GM19467 (cell line): ENCODE data around the gene TGM1.

Experiments used
- ATAC-seq: cut with Tn5 transposase; IDR thresholded peaks from one replicate; pipeline ENCODE4 v1.9.1; 2021; ENCODE audit warnings: mild to moderate bottlenecking, moderate library complexity; ENCODE audit not compliant: unreplicated experiment

Gene TGM1

DNA sequence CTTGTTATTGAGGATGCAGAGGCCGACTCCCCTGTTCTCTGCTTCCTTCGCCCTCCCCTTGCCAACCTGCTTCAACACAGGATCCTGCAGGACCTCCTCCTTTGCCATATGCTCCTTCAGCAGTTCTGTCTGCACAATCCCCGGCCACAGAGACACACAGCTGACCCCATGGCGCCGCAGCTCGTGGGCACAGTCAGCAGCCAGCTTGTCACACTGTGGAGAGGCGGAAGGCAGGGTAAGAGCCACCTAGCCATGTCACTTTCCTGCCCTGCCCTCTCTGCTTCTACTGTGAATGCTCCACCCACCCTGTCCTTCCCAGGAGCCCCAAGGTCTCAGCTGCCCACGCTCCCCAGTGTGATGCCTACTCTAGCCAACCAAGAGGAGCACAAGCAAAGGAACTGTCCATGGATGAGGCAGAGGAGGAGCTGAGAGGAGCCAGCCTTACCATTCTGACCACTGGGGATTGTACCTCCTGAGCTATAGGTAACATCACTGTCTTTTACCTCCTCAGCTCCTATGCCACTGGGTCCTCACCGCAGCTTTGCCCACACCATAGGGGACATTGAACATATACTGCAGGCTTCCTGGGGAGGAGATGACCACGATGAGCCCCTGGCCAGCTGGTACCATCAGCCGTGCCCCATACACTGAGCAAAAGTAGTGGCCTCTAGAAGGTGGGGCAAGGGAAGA lies 29.3 kb upstream of the TGM1 start:
- ATAC-seq: no peak

DNA sequence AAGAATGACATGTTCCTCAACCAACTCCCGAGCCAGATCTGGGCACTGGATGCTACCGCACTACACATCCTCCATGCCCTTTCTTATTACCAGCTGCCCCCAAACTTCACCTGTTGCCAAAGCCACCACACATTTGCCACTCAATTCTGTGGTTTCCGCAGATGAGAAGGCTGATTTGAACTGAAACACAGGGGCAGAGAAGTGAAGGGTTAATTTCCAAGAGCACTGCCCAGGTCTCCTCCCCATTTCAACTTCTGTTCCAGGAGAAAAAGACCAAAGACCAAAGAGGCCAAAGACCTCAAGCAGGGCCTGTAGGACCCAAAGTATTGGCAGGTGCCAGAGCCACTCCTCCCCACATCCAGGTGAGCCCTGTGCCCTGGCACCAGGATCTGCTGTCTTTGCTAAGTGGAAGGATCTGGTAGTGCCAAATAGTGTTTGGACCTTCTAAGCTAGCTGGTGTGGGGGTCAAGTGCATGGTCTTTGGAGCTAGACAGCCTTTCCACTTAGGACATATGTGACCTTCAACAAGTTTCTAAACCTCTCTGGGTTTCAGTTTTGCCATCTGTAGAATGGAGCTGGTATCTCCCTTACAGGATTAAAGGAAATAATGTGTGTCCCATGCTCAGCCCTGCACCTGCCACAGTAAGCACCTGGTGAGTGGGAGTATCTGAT lies 28.6 kb upstream of the TGM1 start:
- ATAC-seq: no peak

DNA sequence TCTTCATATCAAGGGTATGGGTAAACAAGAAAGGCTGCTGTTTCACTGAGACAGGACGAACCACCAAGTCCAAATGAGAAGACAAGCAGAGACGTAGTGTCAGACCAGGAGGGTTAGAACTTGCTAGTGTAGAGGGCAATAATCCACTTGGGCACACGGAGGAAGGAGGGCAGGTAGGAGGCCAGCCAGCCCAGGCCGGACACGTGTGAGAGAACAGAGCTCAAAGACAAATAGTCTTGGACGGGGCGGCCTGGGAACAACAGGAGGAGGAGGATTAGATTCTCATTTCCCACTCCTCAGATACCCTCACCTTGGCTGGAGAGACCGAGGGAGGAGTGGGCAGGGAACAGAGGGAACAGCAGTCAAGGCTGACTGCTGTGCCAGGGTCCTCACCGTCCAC lies 27.8 kb upstream of the TGM1 start:
- ATAC-seq: no peak

DNA sequence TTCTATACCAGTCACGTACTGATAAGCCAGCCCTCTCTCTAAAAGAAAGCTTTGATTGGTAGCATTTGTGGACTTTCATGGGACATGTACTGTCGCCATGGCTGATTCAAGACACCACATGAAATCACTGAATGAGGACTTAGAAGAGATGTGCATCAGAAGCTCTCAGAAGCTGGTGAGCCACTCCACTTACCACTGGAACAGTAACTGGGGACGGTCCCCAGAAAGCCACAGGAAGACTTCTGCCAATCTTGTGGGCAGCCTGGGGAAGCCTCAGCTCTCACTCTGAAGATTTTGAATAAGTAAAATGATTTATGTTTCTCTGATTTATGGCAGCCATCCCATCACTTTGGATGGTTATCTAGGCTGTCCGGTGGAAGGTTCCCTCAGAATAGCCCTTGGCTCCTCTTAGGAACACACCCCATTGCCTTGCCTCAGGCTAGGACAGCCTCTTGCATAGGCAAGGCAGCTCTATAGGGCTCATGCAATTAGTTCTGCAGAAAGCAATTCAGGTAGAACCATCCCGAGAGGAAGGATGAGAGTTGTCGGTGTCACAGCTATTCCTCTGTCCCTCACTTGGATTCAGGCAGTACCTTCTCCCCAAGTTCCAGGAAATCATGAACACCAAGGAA lies 26.8 kb upstream of the TGM1 start:
- ATAC-seq: peak; percentile 53

DNA sequence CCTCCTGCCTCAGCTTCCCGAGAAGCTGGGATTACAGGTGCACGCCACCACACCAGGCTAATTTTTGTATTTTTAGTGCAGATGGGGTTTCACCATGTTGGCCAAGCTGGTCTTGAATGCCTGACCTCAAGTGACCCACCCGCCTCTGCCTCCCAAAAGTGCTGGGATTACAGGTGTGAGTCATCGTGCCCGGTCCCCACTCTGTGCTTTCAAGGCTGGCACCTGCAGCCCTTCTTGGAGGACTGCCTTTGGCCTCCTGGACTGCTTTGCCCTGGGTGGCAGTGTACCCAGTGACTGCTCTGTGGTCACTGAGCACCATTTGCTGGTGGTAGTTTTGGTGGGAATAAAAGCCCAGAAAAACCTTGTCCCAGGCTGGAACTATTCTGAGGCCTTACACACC lies 24.0 kb upstream of the TGM1 start:
- ATAC-seq: no peak

DNA sequence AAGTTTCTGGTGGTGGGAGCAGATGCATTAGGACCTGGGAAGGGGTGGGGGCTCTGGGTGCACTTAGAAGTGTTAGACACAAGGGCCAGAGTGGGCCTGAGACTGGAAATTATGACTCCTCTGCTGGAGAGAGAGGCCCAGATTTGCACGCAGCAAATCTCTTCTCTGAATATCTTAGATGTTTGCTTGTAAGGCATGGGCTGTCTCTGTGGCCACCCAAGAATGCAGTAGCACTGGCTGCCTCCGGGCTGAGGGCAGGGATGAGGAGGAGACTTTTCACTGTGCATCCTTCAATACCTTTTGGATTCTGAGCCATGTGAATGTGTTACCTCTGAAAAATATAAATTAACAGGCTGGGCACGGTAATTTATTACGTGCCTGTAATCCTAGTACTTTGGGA lies 22.4 kb upstream of the TGM1 start:
- ATAC-seq: no peak

DNA sequence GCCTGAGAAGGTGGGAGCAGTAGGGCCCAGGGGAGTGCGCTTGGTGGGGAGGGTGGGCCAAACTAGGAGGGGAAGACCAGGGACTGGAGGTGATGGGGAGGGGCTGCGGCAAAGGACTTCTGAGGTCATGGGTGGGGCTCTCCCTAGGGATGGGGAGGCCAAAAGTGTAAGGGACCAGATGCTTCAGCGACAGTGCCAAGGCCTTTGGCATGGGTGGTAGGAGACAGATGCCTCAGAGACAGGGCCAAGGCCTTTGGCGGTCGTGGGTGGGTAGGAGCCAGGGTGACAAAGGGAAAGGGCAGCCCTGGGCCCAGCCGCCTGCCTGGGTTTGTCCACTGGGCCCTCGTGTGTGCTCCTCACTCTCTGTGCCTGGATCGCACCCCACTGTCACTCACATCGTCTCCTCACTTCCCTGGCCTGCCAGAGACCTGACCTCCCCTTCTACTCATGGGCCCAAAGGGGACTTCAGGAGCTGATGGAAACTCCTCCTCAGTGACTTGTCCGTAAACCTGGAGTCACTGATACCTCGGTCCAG lies 21.6 kb upstream of the TGM1 start:
- ATAC-seq: no peak

DNA sequence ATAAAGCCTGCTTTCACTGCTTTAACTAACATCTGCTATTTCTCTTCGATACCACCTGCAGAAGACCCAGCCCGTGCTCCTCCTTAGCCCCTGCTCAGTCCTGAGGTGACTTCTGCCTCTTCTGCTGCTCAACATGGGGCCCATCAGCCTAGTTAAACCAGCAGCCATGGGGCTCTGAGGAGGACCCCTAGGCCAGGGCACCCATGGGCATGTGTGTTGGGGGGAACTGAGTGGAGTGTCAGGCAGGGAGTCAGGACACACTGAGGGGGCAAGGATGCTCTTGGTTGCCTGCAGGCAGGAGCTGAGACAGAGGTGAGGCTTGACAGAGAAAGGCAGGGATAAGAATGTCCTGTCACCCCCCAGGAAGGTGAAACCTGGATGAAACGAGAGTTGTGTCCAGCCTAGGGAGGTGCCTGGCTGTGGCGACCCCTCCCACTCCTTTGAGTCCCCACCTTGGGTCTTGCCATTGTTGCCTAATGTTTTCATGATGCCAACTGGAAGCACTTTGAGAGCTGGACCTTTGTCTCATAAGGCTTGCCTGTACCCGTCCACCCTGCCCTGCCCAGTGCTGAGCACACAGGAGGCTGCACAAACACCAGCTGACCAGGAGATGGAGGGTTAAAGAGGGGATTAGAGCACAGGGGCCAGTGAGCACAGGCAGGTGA lies 21.0 kb upstream of the TGM1 start:
- ATAC-seq: no peak

DNA sequence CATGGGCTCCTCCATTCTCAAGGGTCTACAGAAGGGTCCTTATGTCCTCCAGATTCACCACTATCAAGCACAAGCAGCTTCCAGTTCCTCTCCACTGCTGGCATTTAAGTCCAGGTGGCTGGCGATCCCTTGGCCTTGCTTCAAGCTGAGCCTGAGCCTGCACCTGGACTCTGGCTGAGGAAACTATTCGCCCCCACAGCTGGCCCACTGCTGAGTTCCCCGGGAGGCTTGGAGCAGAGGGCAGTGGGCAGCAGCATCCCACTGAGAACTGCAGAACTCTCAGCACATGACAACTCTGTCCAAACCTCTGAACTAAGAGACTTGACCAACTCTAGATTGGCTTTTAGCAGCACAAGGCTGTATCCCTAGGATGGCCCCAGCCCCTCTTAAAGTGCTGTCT lies 19.8 kb upstream of the TGM1 start:
- ATAC-seq: no peak

DNA sequence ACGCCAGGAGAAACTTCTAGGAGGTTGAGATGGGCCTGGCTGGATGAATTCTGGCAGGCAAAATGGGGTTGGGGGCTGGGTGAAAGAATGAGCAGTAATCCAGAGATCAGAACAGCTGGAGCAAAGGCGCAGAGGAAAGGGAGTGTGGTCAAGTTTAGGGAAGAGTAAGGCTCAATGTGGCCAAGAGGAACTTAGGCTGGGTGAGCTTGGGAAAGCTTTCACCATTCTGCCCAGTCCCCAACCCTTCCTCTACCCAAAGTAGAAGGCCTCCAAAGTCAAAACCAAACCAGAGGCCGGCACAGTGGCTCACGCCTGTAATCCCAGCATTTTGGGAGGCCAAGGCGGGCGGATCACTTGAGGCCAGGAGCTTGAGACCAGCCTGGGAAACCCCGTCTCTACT lies 18.7 kb upstream of the TGM1 start:
- no peak for ATAC-seq

DNA sequence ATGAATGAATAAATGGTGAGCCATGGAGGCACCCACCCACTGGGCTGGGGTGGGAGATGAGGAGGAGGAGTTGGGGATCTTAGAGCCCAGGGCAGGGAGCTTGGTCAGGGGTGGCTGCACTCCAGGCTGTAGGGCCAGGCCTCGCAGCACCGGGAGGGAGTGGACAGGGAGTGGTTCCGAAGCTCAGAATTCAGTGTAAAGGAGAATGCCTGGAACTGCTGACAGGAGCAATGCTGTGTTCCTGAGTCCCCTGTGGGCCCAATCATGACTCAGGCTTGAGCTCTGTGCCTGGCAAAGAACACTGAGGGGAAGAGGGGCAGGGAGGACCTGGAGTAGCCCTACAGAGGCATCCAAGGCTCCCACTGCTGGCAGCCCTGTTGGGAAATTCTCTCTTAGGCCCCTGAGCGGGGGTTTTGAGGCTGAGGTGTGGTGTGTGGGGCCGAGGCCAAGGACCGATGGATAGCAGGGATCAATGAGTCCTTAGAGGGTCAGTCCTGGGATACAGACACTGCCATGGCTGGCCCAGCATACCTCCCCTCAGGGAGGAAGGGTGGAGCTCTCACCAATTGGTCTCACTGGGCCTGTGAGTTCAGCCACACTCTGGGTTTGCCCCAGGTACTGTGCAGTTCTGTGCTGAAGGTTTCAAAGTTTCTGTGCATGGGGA lies 18.0 kb upstream of the TGM1 start:
- ATAC-seq: no peak

DNA sequence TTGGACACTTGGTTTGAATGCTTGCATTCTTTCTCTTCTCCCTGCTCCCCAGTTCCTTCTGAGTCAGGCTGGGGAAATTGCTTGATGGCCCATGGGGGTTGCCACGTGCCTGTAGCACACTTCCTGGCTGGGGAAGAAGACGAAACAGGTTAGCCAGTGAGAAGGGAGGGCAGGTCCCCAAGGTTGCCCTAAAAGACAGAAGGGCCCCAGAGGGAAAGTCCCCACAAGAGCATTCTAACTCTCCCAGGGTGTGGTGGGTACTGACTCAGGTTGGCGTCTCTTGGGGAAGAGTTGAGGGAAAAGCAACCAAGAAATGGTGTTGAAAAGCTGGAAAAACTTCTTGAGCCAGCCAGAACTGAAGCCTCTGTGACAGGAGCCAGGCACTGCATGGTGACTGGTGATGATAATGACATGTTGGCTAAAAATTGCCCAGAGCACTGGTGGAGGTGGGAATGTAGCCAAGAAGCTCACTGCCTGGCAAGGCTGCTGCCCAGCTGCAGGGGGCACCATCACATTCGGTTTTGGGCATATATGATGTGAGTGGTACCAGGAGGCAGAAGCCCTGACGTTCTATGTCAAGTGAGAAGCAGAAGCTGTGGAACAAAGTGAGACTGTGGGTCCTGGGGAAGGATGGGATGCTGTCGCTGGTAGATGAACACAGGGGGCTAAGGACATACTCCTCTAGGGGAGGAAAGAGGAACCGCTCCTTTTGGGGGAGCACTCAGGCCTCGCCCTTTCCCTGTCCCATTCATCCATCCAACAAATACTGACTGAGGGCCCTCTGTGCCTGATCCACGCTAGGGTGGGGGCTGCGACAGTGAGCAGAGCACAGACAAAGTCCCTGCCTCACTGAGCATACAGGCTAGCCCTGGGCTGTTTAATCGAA lies 16.6 kb upstream of the TGM1 start:
- ATAC-seq: no peak

DNA sequence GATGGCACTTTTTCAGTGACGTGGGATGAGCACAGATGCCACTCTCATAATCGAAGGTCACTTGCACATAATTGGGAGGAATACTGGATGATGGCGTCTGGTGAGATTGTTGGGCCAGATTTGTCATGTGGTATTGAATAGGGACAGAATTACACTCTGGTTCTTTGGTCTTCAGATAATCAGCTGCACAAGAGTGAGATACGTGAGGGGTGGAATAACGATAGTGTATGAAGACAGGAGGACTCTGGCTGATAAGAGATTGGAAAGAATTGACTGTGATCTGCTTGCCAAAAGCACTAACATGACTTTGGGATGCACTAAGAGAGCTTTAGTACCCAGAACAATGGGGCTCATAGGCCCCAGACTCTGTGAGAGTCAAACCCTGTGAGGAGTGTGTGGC lies 15.4 kb upstream of the TGM1 start:
- no peak for ATAC-seq

DNA sequence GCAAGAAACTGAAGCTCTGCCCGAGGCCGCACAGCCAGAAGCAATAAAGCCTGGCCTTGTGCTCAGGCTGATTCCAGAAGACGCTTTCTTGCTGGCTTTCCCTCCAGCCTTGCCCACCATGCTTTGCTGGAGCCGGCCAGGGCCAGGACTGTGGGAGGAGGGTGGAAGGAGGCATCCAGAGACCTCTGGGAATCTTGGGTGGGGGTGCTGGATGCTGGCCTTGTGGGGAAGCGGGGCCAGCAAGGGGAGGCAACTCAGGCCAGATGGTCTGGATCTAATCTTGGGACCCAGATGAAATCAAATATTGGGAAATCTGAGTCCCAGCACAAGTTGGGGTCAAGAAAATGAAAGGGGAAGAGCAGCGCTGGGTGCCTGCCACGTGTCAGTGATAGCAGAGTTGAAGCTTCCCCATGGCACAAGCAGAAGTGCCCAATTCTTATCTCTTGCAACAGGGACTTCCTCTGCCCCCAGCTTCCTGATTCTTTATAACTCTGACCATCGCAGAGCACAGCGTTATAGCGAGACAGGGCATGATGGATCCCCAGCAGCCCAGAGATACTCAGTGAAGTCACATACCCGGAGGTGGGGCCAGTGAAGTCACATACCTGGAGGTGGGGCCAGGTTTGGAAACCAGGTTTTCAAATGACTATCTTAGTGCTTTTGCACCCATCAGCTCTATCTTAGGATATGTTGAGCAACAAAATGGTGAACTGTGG lies 14.8 kb upstream of the TGM1 start:
- no peak for ATAC-seq

DNA sequence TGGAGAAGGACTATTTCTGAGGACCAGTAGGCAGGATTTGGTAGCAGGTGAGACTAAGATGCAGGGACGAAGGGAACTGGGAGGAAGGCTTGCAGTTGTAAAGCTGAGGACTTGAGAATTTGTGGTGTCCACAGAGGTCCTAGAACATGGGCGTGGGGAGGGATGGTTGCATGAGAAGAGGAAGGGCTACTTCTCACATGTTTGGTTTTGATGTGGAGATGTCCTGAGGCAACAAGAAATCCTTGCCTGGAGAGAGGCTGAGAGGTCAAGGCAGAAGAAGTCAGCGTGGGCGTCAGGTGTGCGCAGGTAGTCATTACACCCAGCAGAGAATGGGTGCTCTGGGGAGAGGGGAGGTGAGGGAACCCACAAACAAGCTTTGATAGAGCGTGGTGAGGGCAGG lies 14.1 kb upstream of the TGM1 start:
- ATAC-seq: no peak

DNA sequence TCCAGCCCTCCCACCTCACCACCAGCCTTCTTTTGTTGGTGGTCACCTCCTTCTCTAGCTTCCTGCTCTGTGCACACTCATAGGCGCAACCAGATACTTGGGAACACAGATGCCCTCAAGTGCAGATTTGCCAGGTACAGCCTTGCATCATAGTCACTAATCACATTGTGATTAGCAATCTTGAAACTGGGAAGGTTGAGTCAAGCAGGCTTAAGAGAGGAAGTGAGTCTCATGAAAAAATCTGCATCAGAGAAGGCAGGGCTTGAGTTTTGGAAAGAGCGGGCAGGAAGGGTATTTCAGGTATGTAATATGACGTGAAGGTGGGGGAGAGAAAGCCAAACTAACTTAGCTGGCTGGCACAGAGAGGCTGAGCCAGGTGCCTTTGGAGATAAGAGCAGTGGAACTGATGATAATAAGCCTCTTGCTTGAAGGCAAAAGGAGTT lies 11.1 kb upstream of the TGM1 start:
- peak; percentile 37 for ATAC-seq

DNA sequence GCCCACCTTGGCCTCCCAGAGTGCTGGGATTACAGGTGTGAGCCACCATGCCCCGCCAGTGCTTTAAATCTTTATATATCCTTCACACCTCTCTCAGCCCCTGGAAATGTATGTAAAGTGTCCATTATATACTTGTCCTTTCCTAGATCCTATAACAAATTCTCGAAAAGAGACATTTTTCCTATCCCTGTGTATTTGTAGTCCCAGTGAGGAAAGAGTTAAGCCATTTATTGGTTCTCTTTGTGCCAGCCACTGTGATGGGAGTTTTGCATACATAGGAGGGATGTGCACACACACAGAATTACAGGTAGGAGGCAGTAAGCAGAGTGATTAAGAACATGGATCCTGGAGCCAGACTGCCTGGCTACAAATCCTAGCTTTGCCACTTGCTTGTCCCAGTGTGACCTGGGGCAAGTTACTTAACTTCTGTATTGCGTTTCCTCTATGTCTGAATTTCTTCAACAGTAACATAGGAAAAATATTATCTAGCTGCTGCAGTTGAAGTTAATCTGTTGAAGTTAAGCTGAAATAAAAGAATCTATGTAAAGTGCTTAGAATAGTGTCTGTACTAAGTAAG lies 10.5 kb upstream of the TGM1 start:
- no peak for ATAC-seq

DNA sequence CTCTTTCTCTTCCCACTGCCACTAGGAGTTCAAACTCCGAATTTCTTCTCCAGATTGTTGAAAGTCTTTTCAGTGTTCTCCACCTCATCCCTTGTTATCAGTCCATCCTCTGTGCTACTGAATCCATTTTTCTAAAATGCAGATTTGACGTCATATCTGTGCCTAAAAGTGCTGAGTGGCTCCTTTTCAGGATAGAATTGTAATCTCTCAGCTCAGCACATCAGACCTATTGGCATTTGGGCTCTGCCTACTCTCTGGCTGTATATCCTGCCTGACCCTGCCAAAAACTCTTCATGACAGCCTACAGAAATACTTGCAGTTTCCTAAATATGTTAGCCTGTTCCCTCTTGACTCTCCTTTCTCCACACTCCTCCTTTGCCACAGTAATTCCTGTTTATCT lies 9.5 kb upstream of the TGM1 start:
- ATAC-seq: no peak

DNA sequence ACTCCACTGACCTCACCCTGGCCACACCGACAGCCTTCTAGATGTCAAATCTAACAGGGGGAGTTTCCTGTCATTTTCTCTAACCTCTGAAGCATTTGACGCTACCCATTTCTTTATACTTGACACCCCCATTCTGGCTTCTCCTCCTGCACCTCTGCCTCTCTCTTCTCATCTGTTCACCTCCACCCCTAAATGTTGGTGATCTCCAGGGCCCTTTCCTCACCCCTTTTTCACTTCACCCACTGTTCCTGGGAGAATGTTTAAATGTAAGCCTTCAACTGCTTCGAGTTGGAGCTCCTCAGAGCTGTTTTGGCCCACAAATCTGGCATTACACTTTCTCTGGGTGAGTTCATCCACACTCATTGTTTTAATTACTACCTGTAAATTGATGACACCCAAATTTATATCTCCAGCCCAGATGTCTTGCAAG lies 8.9 kb upstream of the TGM1 start:
- no peak for ATAC-seq
